Central memory CD8-positive, alpha-beta T cell (primary cell): ENCODE results near the gene ITGA11.
A peak's percentile ranks its signal among the peaks of the same experiment; 100 is the strongest.

ENCODE experiments used
- ATAC-seq: fragments of 150-1000 bp; cut with Tn5 transposase; replicated peaks from 2 replicates; pipeline ENCODE4 v1.10.0; 2022; ENCODE audit warnings: mild to moderate bottlenecking, moderate FRiP score, moderate number of reproducible peaks; ENCODE audit not compliant: poor library complexity, severe bottlenecking; ENCODE audit errors: extremely low read depth
- DNase-seq, 2 donors: peaks; one replicate each; pipeline ENCODE4 v3.0.0; 2021; ENCODE audit warnings: low spot score in 2 of 2
- H3K27ac Mint-ChIP-seq: one replicate; pipeline ENCODE4 v1.8.0; 2022; ENCODE audit warnings: low read depth, mild to moderate bottlenecking, moderate library complexity, mixed read lengths
- H3K27me3 Mint-ChIP-seq: one replicate; pipeline ENCODE4 v1.8.0; 2022; ENCODE audit warnings: mixed read lengths
- H3K36me3 Mint-ChIP-seq: one replicate; pipeline ENCODE4 v1.8.0; 2022; ENCODE audit warnings: mild to moderate bottlenecking, moderate library complexity, mixed read lengths; ENCODE audit not compliant: insufficient read depth
- H3K4me1 Mint-ChIP-seq: one replicate; pipeline ENCODE4 v1.8.0; 2022; ENCODE audit warnings: mixed read lengths
- H3K4me3 Mint-ChIP-seq: one replicate; pipeline ENCODE4 v1.8.0; 2022; ENCODE audit warnings: mild to moderate bottlenecking, moderate library complexity, mixed read lengths
- H3K9me3 Mint-ChIP-seq: one replicate; pipeline ENCODE4 v1.8.0; 2022; ENCODE audit warnings: mixed read lengths

The ITGA11 gene

GRCh38 chr15:68286256-68286655 is 145.7 kb downstream of the ITGA11 start:
- H3K4me3 Mint-ChIP-seq, result no peak overlapping the region
- H3K9me3 Mint-ChIP-seq, result no peaks in the 10 kb centered on the region
- ATAC-seq (no peak), DNase-seq (no peak)
- peaks cover 30% of the 10 kb centered on the region for H3K36me3 Mint-ChIP-seq
- no peaks in the 10 kb centered on the region for H3K27me3 Mint-ChIP-seq
- H3K27ac Mint-ChIP-seq, result peak overlapping the region; percentile 14
- H3K4me1 Mint-ChIP-seq, result peaks cover 67% of the 10 kb centered on the region

- Mint-ChIP-seq H3K9me3 (no peaks in the 10 kb centered on the region), H3K27ac (peak overlapping the region; percentile 14), H3K27me3 (no peaks in the 10 kb centered on the region), H3K36me3 (peaks cover 22% of the 10 kb centered on the region), H3K4me1 (peaks cover 72% of the 10 kb centered on the region), H3K4me3 (peak overlapping the region; percentile 4)
- no peak for ATAC-seq
- DNase-seq, result no peak
These were observed 146.5 kb downstream of the ITGA11 start for GRCh38 chr15:68285259-68285980.

GRCh38 chr15:68284616-68285258 is 147.2 kb downstream of the ITGA11 start:
- H3K9me3 Mint-ChIP-seq, result no peaks in the 10 kb centered on the region
- H3K4me3 Mint-ChIP-seq, result peak overlapping the region; percentile 4
- peaks cover 16% of the 10 kb centered on the region for H3K36me3 Mint-ChIP-seq
- no peak for DNase-seq
- ATAC-seq, result no peak
- peaks cover 79% of the 10 kb centered on the region for H3K4me1 Mint-ChIP-seq
- peak overlapping the region; percentile 14 for H3K27ac Mint-ChIP-seq
- H3K27me3 Mint-ChIP-seq, result no peaks in the 10 kb centered on the region

- peaks cover 79% of the 10 kb centered on the region for H3K4me1 Mint-ChIP-seq
- no peak overlapping the region for H3K27ac Mint-ChIP-seq
- ATAC-seq (no peak), DNase-seq (no peak)
- H3K9me3 Mint-ChIP-seq, result no peaks in the 10 kb centered on the region
- H3K27me3 Mint-ChIP-seq, result no peaks in the 10 kb centered on the region
- H3K36me3 Mint-ChIP-seq, result peaks cover 20% of the 10 kb centered on the region
- H3K4me3 Mint-ChIP-seq, result no peak overlapping the region
These were observed 148.6 kb downstream of the ITGA11 start for GRCh38 chr15:68283401-68283800.

- Mint-ChIP-seq H3K36me3 (peaks cover 21% of the 10 kb centered on the region), H3K9me3 (no peaks in the 10 kb centered on the region), H3K27me3 (no peaks in the 10 kb centered on the region), H3K27ac (peak overlapping the region; percentile 71), H3K4me1 (peaks cover 67% of the 10 kb centered on the region), H3K4me3 (peak overlapping the region; percentile 92)
- DNase-seq (no peak), ATAC-seq (no peak)
These were observed 151.0 kb downstream of the ITGA11 start for GRCh38 chr15:68281008-68281407.

- Mint-ChIP-seq H3K4me3 (peak overlapping the region; percentile 92), H3K27me3 (no peaks in the 10 kb centered on the region), H3K36me3 (peaks cover 19% of the 10 kb centered on the region), H3K9me3 (no peaks in the 10 kb centered on the region), H3K27ac (peak overlapping the region; percentile 98), H3K4me1 (peaks cover 58% of the 10 kb centered on the region)
- ATAC-seq (no peak), DNase-seq (no peak)
These were observed 151.9 kb downstream of the ITGA11 start for GRCh38 chr15:68279779-68280753.

- ATAC-seq (peak; percentile 17), DNase-seq (no peak)
- Mint-ChIP-seq H3K9me3 (no peaks in the 10 kb centered on the region), H3K27me3 (no peaks in the 10 kb centered on the region), H3K36me3 (peaks cover 17% of the 10 kb centered on the region), H3K4me1 (peaks cover 50% of the 10 kb centered on the region), H3K4me3 (peak overlapping the region; percentile 92), H3K27ac (peak overlapping the region; percentile 98)
These were observed 153.2 kb downstream of the ITGA11 start for GRCh38 chr15:68278595-68279405.

GRCh38 chr15:68278345-68278594 is 153.7 kb downstream of the ITGA11 start:
- Mint-ChIP-seq H3K27ac (peak overlapping the region; percentile 98), H3K4me1 (peaks cover 50% of the 10 kb centered on the region), H3K27me3 (no peaks in the 10 kb centered on the region), H3K36me3 (peaks cover 17% of the 10 kb centered on the region), H3K4me3 (peak overlapping the region; percentile 92), H3K9me3 (no peaks in the 10 kb centered on the region)
- no peak for DNase-seq
- ATAC-seq, result no peak

GRCh38 chr15:68277603-68278344 is 154.2 kb downstream of the ITGA11 start, which contains the start of gene FEM1B:
TSS of gene FEM1B (plus strand) at chr15:68277745. CDS start at chr15:68278418, 673 bp downstream.
- Mint-ChIP-seq H3K36me3 (peaks cover 17% of the 10 kb centered on the region), H3K4me3 (peak within 1 kb of the TSS; percentile 92), H3K27me3 (no peaks in the 10 kb centered on the region), H3K4me1 (peaks cover 50% of the 10 kb centered on the region), H3K27ac (peak within 1 kb of the TSS; percentile 98), H3K9me3 (no peaks in the 10 kb centered on the region)
- DNase-seq (peak; percentile 81 to 88), ATAC-seq (peak; percentile 78)

- peaks cover 48% of the 10 kb centered on the region for H3K4me1 Mint-ChIP-seq
- ATAC-seq, result peak; percentile 1
- H3K9me3 Mint-ChIP-seq, result no peaks in the 10 kb centered on the region
- peak overlapping the region; percentile 92 for H3K4me3 Mint-ChIP-seq
- peaks cover 17% of the 10 kb centered on the region for H3K36me3 Mint-ChIP-seq
- DNase-seq, result no peak
- H3K27me3 Mint-ChIP-seq, result no peaks in the 10 kb centered on the region
- peak overlapping the region; percentile 98 for H3K27ac Mint-ChIP-seq
These were observed 154.8 kb downstream of the ITGA11 start for GRCh38 chr15:68277131-68277602.

- no peak for DNase-seq
- ATAC-seq, result no peak
- peaks cover 17% of the 10 kb centered on the region for H3K36me3 Mint-ChIP-seq
These were observed 155.3 kb downstream of the ITGA11 start for GRCh38 chr15:68276668-68277067.

More at GRCh38 chr15:68276668-68277067, 155.3 kb downstream of the ITGA11 start:
- Mint-ChIP-seq H3K4me1 (peaks cover 43% of the 10 kb centered on the region), H3K27ac (peak overlapping the region; percentile 98), H3K27me3 (no peaks in the 10 kb centered on the region), H3K4me3 (peak overlapping the region; percentile 92), H3K9me3 (no peaks in the 10 kb centered on the region)
